ENCODE results near the gene ROPN1.
A peak's percentile ranks its signal among the peaks of the same experiment; 100 is the strongest.
"Not testable (repeated sequence)": the region's sequence is repeated elsewhere in the genome, so short reads cannot be mapped to it uniquely, and the experiment has no call there.

ROPN1 gene

DNA sequence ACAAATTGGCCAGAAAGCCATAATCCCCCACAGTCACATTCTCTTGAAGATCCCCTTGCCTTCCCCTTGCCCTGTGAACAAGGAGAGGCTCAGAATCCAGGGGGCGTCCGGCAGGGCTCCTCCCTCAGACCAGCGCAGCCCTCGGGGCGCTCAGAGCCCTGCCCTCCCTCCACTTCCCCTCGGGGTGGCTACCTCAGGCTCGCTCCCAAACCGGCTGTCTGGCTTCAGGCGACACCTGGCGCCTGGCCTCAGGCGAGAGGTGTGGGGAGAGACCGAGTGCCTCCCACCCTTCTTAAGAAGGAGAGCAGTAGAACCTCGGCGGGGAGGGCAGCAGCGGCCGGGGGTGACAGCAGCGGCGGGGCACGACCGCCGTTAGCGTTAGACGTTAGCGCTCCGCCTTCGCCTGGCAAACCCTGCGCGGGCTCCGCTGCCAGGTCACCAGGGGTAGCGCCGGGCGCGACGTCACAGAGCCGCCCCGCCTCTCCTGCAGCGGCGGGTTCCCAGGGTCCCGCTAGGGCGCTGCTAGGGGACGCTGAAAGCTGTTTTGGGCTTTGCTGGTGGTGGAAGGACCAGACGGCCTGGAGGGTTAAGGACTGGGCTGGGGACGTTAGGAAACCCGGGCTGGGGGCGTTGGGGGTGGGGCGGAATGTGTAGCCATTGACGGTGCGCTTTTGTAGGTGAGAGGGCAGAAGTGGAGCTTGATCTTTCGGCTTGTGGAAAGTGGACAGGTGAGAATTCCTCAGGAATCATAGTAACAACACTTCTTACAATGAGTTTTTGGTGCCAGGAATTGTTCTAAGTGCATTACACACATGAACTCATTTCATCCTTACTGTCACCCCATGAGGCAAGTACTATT lies at the start of gene ROPN1:
Gene ROPN1 (minus strand): TSS at position 395 of the 859 bp plus-strand sequence. CDS start 11,643 bp downstream, outside the sequence.
- DNase-seq: not testable (repeated sequence)

DNA sequence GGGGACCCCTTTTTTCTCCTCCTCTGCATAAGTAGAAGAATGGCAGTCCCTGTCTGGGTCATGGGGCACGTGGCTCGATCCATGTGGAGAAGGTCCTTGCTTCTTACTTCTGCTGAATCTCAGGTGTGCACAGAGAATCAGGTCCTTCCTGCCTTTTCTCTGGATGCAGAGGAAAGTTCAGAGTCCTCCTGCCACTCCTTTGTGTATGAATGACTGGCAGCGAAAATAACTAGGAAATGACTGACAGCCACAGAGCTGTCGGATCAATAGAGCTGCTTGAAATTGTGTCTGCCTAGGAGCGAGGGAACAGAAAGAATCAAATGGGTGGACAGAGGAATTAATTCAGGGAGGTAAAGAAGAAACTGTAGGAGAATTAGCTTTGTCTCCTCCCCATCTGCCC lies 49.6 kb upstream of the ROPN1 start:
- DNase-seq: no peak

DNA sequence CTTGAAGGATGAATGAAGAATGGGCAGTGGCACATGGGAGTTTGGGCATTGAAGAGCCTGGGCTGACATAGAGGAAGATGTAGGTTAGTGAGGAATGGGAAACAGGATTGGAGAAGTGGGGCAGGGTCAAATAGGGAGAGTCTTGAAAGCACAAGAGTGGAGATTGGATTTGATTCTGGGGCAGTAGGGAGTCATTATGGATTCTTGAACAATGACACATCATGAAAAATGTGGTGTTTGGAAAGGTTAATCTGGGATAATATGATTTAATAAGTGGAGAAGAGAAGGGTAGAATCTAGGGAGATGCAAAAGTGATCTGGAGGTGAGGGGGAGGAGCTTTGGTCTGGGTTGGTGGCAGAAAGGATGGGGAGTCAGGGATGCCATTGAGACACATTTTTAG lies 45.4 kb upstream of the ROPN1 start:
- no peak for DNase-seq

DNA sequence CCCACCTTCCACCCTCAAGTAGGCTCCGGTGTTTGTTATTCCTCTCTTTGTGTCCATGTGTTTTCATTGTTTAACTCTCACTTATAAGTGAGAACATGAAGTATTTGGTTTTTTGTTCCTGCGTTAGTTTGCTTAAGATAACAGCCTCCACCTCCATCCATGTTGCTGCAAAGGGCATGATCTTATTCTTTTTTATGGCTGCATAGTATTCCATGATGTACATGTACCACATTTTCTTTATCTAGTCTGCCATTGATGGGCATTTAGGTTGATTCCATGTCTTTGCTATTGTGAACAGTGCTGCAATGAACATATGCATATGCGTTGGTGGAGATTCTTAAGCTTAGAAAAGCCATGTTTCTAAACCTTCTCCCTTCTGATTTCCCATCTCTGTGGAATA lies 44.3 kb upstream of the ROPN1 start:
- DNase-seq: not testable (repeated sequence)

DNA sequence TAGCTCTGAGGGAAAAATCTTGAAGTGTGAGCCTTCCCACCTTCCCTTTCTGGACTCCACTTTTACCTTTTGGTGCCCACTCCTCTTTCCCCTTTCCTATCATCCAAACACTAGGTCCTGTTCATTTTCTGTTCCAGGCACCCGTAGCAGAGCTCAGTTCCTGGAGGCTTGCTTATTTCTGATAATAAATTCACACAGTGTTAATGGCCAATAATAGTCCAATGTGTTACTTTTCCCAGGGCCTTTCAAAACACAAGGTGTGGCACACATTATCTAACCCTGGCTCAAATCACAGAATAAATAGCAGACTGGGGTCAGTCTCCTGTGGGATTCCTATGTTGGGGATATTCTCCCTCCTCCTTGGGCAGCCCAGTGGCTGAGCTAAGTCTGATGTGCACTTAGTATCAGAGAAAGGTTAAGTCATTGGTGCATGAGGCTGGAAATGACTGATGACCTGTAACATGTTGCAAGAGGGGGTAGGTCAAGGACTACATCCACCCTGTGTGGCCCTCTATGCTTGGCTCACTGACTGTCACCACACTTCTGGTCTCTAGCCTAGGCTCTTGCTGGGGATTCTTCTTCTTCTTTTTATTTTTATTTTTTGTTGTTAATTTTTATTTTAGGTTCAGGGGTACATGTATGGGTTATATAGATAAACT lies 43.7 kb upstream of the ROPN1 start:
- no peak for DNase-seq

DNA sequence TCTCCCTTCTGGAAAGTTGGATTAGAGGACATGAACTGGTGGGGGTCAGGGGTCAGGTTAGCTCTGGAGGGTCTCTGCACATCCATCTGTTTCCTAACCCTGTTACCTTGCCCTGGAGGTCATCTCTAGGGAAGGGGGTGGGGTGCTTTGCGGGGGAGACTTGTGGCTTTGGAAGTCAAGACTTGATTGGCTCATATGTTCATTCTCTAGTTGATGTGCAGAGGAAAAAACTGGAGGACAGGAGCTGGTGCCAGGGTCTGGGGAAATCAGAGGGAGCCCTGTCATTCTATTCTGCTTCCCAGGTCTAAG lies 42.9 kb upstream of the ROPN1 start:
- DNase-seq: no peak

DNA sequence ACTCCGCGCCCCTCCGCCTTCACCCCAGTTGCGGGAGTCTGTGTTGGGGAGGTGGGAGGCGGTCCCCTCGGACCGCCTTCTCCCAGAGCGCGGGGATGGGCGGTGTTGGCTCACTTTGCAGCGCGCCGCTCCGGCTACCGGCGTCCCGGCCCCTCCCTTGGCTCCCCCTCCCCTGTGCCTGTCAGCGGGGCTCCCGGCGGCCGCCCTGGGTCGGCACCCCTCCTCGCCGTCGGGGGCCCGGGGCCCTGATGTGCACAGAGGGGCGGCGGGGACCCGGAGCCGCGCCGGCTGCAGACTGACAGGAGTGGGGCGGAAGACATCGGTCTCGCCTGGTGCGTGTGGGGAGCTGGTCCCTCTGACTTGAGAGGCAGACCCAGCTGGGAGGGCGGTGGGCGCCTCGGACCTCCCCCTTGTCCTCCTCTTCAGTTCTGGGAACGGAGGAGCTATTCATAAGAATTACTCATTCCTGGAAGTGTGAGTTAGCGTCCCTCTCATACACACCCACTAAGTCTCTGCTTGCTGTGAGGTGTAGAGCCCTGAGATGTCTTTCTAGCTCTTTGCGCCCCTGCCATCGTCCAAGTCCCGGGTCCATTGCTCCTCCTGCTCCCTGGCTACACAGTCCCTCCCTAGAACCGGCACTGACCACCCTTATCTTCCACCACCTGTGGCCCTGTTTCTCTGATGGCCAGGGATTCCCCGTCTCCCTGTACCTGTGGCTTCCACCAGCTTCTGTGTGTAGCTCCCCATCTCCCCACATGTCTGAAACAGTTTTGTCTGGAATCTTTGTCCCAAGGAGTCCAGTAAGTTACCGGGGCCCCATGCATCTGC lies 42.3 kb upstream of the ROPN1 start:
- DNase-seq: no peak

DNA sequence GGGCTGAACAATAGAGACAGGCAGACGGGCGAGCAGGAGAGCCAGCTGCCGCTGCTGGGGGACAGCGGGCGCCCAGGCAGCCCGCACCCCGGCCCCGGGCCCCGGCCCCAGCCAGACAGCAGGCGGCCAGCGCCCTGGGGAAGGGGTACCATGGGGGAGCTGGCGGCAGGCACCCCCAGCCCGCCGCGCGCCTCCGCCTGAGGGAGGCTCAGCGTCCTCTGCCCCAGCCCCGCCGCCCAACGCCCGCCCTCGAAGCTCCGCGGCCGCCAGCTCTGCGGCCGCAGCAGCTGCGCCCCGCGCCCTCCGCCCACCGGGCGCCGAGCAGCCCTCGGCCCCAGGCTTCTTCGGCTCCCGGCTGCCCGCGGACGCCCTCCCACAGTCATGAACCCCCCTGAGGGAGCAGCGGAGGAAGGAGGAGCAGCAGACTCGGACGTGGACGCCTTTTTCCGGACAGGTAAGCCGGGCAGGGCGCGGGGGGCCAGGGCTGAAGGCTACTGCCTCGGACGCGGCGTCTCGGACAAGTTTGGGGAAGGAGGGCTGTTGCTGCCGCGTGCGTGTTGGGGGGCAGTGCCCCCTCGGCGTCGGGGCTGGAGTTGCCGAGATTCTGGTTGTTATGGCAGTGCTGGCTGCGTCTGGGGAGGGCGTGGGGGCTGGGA lies 41.6 kb upstream of the ROPN1 start, which contains the start of gene KALRN:
Gene KALRN (plus strand): TSS at position 10 of the 656 bp plus-strand sequence.
- no peak for DNase-seq

DNA sequence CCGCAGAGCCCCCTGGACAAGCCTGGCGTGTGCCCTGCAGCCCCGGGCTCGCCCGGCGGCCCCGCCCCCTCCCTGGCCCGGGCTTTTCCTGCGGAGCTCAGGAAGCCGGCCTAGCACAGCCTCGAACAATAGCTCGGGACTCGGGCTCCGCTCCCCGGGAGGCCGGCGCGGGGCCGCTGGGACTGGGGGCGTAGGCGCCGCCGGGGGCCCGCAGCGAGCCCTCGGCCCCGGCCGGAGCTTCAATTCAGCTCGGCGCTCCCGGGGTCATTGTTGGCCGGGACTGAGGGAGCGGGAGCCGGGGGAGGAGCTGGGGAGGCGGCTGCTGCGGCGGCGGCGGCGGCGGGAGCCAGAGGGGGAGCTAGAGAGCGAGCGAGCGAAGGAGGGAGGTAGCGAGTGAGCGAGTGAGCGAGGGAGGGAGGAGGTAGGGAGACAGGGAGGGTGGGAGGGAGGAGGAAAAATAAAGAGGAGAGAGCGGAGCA lies 41.0 kb upstream of the ROPN1 start:
- DNase-seq: peak; percentile 54

DNA sequence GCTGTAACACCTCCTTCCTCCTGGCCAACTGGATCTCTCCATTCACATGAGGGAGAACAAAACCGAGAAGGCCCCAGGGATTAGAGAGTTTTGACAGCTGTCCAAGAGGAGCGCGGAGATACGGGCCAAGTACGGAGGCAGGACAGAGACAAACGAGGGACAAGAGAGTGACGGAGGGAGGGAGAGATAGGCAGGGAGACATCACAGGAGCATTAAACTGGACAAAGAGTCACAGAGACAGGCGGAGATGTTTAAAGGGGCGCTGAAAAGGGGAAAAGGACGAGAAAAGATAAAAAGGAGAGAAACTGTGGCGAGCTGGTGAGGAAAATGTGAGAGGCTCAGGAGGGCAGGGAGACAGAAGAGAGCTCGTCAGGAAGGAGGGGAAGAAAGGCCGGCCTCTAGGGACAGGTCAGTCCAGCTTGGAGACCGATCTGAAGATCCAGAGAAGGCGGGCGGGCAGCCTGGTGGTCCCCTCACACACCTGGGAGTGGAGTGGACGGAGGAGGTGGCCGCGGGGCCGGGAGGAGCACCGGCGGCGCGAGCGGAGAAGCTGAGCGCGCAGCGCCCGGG lies 40.5 kb upstream of the ROPN1 start:
- DNase-seq: no peak

DNA sequence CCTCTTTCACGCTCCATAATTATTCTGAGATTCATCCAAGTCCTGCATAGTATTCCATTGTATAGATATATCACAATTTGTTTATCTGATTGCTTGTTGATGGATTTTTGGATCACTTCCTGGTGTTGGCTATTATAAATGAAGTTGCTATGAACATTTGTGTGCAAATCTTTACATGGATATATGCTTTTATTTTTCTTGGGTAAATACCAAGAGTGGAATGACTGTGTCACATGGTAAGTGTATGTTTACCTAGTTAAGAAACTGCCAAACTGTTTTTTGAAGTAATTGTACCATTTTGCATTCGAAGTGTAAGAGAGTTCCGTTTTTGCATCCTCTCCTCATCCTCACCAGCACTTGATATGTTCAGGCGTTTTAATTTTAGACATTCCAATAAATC lies 34.6 kb upstream of the ROPN1 start:
- DNase-seq: no peak

DNA sequence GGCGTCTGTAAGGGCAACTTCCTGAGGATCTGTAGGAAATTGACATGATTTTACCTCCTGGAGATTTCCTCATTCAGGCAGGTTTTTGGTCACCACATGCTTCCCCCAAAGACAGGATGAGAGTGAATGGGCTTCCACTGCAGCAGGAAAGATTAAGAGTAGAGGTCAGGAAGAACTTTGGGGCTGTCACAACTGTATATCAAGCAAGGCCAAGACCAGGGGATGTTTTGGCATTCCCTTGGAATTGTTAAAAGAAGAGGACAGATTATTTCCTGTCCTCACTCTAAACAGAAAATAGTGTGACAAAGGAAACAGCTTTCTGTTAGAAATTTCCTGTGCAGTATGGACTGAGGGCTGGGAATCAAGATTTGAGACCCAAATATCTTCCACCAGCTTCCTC lies 31.6 kb upstream of the ROPN1 start:
- not testable (repeated sequence) for DNase-seq

DNA sequence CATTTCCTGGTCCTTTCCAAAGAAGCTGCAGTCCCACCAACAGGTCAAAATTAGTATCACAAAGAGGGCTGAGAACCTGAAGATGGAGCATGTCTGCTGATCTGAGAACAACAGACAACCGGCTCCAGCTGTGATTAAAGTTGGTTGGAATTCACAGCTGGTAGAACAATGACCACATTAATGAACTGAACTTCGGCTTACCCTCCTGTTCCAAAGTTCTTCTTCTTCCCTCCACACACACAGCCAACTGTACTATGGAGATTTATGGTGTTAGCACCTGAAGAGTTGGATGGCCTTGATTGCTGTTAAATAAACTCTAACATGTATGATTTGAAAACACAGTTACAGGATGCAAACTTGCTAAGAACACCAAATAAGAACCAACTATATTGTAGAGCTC lies 27.4 kb upstream of the ROPN1 start:
- no peak for DNase-seq

DNA sequence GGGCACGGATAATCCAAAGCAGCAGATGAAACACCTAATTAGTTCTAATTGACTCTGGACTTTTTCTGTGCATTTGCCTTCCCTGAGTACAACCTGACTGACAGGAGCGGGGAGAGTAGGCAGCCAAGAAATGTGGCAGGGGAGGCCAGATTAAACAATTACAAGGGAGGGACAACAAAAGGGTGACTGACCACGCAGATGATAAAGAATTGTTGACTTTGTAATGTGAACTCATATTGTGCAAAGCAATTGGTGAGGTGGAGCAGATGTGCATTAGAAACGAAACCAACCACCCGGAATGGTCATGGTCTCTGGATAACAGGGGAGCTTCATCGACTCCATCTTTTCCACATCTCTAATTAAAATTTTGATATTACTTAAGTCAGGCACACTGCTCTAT lies 25.6 kb upstream of the ROPN1 start:
- not testable (repeated sequence) for DNase-seq

DNA sequence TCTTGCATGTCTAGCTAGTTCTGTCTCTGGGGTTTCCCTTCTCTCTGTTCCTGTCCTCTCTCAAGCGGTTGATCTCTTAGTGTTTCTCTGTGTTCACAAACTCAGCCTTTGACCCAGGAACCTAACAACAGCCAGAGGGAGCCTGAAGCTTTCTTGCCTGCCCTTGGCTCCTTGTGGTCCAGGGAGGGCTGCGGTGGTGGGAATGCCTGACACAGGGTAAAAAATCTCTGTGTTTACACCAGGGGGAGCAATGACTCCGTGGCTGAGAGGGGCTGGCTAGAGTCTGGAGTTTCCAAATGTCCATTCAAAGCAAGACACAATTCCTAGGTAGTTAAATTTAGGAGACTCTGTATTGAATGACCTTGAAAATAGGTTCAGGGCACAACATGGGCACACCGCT lies 24.6 kb upstream of the ROPN1 start:
- DNase-seq: not testable (repeated sequence)

DNA sequence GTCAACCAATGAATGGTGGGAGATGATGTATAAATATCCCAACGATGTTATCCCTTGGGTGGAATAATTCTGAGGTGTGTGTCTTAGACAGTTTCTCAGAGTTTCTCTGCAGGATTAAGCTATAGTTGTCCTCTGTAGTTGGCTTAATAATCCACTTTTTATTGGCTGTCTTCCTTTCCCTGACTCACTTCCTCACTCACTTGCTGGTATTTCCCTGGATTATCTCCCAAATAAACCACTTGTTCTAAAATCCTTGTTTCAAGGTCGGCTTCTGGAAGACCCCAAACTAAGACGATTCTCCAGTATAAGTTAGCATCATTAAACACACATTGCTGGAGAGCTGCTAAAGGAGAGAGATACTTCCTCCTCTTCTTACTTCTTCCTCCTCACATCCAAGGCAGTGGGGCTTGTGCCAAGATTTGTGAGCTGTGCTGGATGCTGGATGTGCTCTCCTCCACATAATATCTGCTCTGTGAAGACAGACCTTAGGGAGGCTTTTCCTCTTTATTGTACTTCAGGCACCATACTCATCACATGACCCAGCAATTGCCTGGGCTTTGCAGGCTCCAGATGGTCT lies 22.5 kb upstream of the ROPN1 start:
- DNase-seq: no peak

DNA sequence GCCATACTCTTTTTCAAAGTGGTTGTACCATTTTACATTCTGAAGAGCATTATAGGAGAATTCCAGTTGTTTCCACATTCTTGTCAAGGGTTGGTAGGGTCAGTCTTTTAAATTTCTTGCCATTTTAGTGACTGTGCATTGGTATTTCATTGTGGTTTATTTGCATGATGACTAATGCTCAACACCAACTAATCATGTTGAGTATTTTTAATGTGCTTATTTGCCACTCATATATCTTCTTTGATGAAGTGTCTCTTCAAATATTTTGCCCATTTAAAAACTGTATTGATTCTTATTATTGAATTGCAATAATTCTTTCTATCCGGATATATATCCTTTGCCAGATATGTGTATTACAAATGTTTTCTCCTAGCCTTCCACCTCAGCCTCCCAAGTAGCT lies 16.4 kb upstream of the ROPN1 start:
- DNase-seq: not testable (repeated sequence)

DNA sequence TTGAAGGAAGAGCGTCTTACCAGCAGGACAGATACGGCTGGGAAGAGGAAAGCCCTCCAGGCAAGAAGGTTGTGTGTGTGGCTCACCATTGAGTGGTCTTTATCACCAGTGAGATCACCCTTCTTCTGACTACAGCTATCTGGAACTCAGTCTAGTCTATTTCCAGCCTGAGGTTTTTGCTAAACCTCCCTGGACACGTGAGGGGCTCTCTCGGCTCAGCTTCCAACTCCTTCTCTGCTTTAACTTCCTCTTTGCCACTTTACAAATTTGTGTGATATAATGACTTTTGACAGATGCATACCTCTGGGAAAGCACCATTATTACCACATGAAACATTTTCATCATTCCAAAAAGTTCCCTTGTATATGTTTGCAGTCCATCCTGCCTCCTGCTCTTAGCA lies 15.3 kb upstream of the ROPN1 start:
- no peak for DNase-seq

DNA sequence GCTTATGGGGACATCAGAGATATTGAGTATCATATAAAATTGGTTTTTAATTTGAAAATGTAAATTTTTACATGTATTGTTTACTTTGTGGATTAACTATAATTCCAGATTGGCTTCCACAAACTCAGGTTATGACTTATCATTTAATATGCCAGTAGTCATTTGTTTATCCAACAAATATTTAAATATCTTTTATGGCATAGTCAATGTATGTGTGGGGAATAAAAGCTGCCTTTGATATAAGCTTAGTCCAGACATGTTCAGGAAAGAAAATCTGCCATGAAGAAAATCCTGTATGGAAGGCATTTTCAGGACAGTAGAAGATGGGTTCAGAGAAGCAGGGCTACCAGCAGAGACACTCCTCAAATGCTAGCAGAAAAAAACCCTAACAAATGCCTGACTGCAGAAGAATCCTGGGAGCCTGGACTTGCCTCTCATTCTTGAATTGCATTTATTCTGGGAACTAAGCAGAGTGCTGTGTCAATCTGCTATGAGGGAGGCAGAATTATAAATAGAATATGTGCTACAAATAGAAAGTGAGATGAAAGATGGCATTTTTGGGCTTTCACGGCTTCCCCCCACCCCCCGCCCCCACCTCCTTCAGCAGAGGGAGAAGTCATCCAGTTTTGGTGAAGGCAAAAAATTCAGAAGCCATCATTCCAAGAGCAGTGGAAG lies 10.6 kb upstream of the ROPN1 start:
- DNase-seq: not testable (repeated sequence)

DNA sequence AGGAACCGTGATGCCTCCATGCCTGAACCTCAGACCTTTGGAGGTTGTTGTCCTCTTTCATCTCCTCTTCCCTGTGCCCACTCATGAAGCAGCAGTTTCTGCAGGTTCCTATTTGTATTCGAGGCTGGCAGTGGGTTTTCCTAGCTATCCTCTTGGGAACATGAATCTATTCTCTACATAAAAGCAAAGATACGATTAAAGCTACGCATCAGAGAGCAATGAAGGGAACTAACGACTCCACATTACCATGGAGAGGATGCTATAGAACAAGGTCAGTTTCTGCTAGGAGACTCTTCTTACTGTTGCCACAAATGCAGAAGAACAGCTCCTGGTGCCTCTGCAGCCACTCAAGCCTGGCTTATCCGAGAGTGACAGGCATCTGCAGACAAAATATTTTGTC lies 9.4 kb upstream of the ROPN1 start:
- DNase-seq: not testable (repeated sequence)

DNA sequence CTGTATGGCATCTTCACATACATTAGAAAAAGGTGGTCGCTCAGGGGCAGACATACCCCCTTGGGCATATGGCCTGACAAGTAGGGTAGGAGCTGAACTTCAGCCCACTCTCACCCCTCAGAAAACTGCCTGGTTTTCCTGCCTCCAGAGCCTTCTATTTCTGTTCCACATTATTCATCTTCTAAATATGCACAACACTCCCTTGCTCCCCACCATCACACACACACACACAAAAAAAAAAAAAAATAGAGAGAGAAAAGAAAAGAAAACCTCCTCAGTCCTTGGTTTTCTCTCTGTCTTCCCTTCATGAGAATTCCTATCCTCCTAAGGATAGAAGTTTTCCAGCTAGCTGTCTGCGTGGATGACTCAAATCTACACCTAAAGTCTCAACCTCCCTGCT lies 5.6 kb upstream of the ROPN1 start:
- no peak for DNase-seq

DNA sequence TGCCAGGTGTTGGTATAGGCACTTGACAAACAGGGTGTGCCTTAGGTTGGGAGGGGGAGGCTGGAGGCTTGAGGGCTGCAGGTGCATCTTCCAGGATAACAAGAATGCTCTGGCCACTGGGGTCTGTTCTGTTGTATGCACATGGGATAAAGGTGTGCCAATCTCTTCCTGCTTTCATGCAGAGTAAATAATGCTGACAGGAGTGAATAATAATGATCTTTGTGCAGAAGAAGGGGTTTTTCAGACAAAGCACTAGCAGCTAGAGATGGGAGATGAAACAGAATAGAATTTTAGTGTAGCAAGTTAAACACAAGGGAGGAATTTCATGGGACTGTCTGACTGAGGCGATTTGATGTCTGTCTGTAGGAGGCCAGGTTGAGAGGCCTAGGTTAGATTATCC lies 1.9 kb upstream of the ROPN1 start:
- no peak for DNase-seq

Measured in activated CD4-positive, alpha-beta T cell treated with anti-CD3 and anti-CD28 coated beads, Interleukin-2, amount 50 U/mL, for 1 hour (primary cell).